Activated CD4-positive, alpha-beta T cell treated with anti-CD3 and anti-CD28 coated beads for 1 hour (primary cell): ENCODE data around the gene COBLL1.

Experiments
- DNase-seq: peaks from one replicate; pipeline ENCODE4 v3.0.0-alpha.2; 2020

COBLL1 gene

DNA sequence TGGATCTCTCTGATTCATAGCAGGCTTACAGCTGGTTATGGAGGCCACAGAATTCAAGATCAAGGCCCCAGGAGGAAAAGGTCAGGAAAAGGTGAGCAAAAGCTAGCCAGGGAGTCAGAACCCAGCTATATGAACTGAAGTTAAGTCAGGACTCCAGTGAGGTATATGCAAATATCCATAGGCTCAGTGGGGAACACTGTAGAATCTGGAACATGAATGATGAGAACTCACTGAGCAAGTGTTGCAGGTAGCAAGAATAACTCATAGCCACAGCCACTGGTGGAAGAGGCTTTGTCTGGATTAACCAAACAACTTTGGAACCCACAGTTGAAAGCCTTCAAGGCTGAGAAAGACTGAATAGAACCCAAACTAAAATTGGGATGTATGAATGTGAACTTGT is 24.7 kb downstream of the COBLL1 start:
- DNase-seq: no peak

DNA sequence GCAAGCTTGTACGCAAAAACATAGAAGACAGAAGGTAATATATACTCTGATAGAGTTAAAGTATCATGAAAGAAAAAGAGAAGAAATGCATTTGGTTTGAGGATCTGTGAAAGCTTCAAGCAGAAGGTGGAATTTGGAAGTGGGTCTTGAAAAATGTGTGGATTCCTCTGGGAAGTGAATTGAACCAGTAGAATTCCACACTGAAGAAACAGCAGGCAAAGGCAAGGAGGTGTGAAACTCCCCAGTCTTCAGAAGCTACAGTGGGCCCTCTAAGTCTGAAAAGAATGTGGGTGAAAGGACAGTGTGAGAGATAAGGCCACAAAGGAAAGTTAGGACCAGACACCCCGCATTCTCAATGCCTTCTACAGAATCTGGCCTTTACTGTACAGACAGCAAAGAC is 25.6 kb downstream of the COBLL1 start:
- no peak for DNase-seq

DNA sequence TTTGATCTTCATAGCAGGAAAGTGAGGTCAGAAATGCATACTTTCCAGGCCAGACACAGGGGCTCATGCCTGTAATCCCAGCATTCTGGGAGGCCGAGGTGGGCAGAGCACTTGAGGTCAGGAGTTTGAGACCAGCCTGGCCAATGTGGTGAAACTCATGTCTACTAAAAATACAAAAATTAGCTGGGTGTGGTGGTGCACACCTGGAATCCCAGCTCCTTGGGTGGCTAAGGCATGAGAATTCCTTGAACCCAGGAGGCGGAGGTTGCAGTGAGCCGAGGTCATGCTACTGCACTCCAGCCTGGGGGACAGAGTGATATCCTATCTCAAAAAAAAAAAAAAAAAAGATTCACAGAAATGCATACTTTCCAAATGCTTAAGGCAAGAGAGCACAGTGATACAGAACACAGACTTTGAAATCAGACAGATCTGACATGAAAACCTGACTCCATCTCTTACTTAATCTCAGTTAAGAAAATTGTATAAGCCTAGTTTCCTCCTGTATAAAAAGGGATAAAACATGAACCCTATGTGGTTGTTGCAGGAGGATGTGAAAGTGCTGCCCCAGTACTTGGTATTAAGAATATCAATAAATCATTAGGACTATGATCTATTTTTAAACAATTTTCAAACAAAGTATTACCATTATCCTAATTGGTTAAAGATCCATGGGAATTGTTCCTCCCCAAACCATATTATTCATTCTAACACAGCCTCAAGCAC is 26.4 kb downstream of the COBLL1 start:
- no peak for DNase-seq

DNA sequence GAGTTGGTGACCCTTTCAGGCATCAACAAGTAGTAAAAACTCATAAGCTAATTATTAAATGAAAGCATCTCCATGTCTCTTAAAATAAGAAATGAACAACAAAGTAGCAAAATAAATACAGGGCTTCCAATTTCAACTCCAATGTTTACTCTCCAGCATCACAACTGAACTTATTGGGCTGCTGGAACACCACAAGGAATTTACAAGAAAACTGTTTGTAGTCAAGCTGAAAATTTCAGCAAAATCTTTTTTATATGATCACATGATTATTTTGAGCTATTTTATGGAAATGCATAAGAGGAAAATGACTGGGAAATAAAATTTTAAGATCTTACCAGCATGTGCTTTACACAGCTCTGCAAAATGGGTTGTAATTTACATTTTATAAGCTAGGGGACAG is 28.1 kb downstream of the COBLL1 start:
- DNase-seq: no peak

DNA sequence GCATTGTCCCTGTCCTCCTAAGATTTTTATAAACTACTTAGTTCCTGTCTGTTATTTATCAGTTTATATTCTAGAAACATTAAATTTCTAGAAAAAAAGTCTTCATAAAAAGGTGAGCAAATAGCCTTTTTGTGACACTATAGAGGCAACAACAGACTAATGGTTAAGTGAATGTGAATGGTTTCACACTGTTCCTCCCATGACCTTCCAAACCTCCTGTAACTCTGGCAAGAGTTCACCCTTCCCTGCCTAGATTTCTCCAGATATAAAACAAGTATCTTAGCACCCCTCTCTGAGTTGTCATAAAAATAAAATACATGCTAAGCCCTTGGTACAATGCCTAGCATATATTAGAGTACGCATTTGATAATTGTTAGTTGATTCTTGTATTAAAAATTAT is 29.2 kb downstream of the COBLL1 start:
- no peak for DNase-seq

DNA sequence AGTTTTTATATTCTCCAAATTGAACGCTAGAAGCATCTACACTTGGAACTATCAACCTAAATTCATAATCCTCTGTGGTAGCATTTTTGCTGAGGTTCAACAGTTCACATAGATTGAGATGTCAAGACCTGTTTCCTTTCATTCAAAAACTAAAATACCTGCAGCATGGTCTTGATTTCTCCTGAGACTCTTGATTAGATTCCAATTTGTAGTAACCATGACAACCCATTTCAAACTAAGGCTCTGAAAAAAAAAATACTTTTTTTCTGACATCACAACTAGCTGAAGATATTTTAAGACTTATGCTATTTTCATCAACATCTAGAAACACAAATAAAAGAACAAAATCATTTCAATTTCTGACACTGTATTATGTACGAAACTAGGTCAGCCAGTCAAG is 29.8 kb downstream of the COBLL1 start:
- DNase-seq: no peak

DNA sequence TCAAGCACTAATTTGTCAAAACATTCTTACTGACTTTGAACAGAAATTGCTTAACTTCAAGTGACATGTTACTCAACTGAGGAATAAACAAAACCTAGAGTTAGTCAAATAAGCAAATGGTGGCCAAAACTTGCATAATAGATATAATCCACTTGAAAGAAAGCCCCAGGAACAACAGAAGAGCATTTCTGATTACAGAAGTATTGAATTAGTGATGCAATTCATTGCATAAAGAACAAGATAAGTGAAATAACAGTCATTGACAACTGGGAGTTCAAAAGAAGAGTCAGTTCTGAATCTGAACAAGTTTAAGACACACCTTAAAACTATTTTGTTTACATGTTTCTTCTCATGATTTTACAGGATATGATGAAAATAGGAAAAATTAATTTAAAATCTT is 30.8 kb downstream of the COBLL1 start:
- DNase-seq: no peak

DNA sequence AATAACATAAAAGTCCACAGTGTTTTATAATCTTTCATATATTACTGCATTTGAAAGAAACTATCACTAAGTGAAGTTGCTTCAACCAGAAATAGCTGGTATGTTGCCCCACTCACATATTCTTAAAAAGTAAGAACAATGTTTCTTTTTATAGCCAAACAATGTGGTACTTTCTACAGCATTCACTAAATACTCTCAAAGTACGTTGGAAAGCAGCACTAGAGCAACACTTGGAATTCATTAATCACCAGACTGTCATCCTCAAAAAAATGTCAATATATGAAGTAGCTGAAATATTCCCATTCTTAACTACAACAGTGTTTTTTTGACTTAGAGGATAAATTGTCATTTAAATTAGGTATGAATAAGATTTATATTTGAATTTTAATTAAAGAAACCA is 32.8 kb downstream of the COBLL1 start:
- no peak for DNase-seq

DNA sequence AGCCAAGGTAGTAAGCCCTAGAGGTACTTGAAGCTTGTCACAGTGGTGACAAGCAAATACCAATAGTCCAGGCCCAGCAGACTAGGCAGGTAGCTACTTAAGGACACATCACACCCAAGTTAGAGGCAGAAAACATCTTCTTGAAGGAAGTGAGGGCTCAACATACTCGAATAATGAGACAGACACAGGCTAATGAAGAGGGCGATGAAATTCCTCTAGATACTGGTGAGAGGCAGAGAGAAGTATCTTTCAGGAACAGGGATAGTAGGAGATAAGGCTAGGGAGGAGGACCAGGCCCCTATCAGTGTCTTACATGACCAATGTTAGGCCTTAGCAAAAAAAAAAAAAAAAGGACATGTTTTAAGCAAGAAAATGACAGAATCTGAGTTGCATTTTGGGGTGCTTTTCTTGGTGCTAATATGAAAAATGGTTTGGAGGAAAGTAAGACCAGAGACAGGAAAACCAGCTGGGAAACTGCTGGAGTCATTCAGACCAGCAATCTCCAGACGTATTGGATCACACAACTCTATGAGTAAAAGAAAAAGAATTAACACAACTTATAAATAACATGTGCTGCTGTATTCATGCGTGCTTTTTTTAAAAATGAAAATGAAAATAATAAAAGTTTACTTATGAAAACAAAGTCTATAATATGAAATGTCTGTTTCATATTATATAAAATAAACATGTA is 37.7 kb downstream of the COBLL1 start:
- DNase-seq: no peak

DNA sequence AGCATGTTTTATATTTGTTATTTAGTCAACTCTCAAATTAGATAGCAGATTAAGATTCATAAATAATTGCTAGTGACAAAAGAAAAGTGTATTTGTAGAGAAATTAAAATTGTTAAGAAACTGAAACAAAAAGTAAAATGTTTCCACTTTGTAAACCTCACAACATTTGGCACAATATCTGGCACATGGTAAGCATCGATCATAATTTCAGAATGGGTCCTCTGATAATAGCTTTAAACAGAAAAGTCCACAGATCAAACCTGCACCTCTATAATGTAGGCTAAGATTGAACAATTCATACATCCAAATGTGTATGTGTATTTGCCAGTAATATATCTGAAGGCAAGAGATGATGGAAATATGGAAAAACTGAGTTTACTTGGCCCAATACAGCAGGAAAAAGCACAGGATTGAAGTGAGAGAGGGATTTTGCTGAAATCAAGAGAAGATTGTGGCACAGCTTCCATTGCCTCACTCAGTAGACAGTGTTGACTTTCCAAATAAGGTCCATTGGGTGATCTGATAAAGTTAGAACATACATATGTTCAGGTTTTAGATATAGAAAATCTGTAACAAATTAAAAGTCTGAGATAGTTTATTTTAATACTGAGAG is 39.4 kb downstream of the COBLL1 start:
- DNase-seq: no peak

DNA sequence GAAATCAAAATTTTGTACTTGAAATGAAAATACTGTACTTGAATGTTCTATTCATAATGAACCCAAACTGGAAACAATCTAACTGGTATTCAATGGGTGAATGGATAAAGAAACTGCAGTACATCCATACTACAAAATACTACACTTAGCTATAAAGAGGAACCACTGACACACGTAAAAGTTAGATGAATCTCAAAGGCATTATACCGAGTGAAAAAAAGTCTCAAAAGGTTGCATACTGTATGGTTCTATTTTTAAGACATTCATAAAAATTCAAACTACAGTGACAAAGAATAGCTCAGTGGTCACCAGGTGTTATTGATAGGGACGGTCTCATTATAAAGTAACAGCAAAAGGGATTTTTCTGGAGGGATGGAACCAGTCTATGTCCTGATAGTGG is 41.1 kb downstream of the COBLL1 start:
- no peak for DNase-seq

DNA sequence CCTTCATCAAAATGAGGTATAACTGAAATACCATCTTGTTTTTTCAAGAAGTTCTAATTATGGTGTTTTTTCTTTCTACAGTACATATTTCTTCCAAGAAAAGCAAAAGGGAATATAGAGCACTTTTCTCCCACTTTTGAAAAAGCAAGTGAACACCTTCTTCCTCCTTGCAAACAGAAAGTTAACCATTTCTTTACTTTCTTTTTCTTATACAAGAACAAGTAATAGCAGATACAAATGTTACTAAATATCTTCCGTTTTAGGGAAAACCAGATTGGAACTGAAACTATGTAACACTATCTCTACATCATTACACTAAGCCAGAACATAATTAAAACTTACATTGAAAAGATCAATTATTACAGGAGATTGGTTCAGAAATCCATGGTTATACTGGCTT is 44.0 kb downstream of the COBLL1 start:
- no peak for DNase-seq

DNA sequence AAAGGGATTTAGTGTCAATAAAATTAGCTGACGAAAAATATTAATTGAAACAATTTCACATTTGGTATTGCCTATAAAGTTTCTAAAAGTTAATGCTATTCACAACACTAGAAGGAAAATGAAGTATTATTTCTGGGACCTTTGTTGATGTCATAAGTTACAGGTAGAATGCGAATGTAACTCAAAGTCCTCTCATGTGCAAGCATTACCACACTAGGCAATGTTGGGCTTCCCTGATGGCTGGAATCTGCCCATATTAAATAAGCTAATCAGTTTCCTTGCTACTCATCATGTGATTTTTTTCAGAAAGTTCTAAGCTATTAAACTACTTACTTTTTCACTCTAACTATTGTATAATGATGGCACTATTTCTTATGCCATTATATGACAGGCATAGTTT is 44.6 kb downstream of the COBLL1 start:
- DNase-seq: no peak

DNA sequence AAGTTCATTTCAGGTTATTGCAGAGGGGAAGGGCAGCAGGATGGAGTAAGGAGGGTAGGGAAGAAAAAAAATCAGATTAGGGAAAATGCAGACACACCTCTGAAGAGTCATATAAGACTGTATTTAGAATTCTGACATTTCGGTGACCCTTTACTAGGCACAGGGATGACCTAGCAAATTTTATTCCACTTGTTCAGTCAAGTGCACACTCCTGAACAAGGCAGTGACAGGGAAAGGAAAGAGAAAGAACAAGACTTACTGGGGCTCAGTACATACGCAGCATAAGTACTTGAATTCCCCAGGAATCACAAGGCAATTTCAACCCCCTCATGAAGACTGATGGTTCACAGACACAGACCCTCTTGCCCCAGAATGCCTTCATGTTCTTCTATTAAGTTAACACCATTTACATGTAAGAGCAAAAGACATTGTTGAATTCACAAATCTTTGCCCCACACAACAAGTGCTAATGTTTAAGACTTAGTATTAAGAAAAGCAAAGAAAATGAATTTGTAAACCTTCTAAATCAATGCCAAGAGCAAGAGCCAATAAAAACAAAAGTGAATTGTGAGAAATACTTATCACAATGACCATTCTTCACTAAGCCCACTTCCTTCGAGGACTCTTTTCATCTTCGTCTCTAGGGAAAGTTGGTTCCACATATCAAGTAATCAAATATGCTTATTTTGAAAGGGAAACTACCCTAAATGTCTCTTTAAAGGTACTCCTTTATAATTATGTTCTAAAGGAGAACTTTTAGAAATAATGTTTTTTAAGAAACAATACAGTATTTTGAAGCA is 47.0 kb downstream of the COBLL1 start:
- DNase-seq: no peak

DNA sequence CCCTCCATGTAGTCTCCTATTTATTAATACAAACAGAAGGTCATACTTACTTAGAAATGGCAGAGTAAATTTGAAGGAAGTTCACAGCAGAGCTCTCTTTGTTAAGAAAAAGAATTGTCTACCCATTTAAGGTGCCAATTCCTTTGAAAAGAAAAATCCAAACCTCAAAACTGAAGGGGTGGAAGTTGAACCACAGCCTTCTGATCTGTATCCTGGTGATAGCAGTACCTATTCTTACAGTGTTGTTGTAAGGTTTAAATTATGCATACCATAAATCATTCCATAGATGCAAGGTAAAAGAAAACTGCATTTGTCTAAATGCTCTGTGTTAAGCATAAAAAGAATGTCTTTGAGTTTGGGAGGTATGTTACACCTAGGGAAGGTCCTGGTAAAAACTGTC is 47.6 kb downstream of the COBLL1 start:
- DNase-seq: no peak

DNA sequence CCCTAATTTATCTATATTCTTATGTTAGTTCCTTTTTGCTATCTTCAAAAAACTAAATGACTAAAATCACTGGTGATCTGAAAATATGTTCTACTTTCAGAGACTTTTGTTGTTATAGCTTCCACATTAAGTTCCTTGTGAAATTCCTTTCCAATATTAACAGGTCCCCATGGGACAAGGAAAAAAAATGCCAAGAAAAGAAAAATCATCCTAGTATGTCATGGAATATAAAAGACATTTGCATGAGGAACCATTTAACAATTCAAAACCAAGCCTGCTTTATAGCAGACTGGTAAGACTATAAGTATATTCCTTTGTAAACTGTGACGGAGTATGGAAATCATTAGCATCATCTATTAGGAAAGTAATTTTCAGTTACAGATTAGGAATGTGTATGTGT is 48.1 kb downstream of the COBLL1 start:
- DNase-seq: no peak

DNA sequence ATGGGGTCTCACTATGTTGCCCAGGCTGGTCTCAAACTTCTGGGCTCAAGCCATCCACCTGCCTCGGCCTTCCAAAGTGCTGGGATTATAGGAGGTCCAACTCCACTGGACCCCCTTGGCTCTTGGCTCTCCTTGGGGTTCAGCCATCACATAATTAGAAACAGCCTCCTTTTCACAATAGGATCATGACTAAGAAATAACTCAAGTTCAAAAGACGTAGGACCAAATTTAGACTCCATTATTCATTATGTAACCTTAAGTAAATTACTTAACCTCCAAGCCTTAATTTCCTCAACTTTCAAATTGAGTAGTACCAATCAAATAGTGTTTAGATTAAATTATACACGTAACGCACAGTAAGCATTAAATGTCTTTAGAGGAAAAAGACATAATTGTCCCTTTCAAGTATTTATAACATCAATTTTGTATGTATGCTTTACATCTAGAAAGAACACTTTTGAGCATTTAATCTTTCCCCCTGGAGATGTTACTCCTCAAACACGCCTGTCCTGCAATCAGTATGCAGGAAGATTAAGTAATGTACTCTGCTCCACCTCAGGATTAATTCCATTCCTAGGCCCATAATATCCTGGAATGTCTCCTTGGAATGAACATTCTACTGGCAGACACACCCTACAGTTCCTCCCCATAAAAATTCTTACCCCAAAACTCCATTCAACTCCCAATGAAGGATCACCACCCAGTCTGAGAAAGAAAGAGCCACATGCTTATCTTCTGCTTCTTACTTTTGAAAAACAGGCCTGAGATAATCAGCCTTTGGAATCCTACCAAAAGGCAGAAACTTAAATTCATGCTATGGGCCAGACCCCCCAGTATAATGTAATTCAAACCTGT is 49.1 kb downstream of the COBLL1 start:
- no peak for DNase-seq

DNA sequence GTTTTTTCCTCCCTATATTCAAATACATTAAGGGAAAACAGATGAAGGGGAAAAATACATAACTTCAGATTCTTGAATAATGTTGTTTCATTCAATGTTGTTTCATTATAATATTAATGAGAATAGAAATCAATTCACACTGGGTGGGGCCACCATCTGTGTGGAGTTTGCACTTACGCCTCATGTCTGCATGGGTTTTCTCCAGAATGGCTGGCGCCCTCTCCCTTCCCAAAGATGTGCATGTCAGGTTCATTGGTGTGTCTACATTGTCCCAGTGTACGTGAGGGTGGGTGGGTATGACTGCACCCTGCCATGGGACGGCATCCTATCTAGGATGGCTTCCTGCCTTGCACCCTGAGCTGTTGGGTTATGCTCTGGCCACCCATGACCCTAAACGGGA is 51.7 kb downstream of the COBLL1 start:
- no peak for DNase-seq

DNA sequence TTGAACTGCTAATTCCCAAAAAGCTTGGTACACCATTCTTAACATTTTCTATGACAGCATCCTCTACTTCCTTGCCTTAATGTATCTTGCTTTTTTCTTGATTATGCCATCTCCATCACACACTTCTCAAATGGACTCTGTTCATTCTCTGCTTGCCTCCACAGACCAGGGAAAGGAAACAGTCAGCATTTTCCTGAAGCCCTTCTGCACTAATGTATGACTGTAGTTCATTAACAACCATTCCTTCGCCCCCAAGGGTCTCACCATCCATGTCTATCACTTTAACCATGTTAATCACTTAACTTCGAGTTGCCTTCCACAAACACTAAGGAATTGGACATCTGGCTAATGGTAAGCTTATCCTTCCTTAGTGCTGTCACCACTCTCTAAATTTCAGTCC is 54.8 kb downstream of the COBLL1 start:
- DNase-seq: no peak

DNA sequence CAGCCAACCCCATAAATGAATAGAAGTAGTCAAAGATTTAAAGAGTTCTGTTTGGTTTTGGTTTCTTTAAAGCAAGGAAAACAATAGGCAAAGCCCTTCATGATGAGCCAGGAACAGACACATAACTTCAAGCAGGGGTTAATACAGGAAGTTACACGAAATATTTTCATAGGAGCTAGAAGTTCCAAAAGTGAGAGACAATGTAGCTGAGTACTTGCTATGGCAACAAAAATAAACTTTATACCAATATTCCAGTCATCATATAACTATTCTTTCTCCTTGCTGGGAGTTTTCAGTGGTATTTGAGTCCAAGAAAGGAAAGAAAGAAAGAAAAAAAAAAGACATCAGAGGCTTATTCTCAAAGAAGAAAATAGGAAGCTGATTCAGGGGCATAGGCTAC is 56.2 kb downstream of the COBLL1 start:
- DNase-seq: no peak

DNA sequence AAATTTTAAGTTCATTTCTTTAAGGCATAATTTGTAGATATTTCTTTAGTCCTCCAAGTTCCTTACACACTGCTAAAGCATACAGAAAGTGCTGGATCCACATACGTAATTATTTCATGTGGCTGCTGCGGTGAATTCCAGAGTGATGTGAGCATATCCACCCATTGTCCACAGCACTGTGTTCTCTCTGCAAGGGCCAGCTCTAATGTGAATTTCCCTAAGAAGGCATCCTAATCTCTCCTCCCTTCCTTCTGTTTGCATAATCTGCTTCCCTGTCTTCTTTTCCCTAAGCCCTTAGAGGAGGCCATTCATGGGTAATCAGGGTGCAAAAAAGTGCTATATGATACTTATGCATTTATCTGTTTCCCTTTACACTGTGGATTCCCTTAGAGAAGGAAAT is 57.2 kb downstream of the COBLL1 start:
- no peak for DNase-seq

DNA sequence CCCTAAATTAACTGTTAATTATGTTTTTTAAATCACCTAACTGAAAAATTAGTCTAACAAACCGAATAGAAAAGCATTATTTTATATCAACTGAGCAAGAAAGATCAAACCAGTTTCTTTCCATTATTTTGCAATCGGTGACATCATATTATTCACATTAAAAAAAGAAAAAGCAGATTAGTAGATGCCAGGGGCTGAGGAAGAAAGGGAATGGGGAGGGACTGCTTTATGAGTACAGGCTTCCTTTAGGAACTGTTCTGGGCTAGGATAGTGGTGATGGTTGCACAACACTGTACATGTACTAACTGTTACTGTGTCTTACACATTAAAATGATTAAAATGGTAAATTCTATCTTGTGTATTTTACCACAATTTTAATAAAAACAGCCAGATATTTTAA is 59.3 kb downstream of the COBLL1 start:
- no peak for DNase-seq

DNA sequence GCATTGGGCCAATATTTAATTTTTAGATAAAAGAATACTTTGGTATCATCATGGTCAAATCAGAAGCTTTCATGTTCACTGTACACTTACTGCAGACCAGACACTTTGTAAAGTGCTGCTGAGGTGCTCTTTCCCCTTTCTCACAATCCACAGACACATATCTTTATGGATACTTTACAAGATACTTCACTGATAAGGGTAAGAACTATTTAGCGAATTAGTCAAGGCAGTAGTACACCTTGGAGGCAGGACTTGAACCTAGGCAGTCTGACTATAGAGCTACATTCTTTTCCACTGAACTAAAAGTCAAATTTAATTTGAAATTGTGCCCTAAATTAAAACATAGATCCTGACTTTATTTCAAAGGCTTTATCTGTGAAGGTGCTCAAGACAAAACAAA is 60.2 kb downstream of the COBLL1 start:
- no peak for DNase-seq
